ENCODE results near the gene HDAC7. TPM values are rescaled to one million over a fixed set of nuclear protein-coding genes. Genes with fewer than 3 reads are reported as not detected.

The HDAC7 gene
- total RNA-seq, 1 donor from 2014 or later = 120 TPM

DNA sequence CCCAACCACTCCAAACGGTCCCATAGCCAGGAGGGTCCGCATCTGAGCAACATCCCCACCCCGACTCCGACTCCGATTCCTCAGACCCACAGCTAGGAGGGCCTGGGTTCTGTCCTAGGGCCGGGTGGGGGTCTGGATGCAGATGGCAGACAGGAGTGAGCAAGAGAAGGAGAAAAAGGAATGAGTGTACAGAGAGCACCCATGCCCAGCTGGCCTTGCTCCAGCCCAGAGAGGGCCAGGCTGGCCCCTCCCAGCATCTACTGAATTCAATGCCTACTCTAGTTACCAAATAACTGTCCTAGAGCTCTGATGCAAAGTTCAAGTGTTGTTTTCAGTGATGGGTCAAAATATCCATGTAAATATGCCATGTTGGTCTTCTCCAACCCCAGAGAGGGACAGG is 44.3 kb upstream of the HDAC7 start:
- H3K4me3 Mint-ChIP-seq (ENCODE audit: unreplicated experiment) = no peak overlapping the region
- H3K4me1 Mint-ChIP-seq (ENCODE audit: unreplicated experiment) = peaks cover 5% of the 10 kb centered on the region
- no peaks in the 10 kb centered on the region for H3K36me3 Mint-ChIP-seq (ENCODE audit: unreplicated experiment)
- no peak for DNase-seq (ENCODE audit: extremely low spot score, unreplicated experiment)
- H3K27ac Mint-ChIP-seq (ENCODE audit: unreplicated experiment) = no peak overlapping the region
- no peaks in the 10 kb centered on the region for H3K9me3 Mint-ChIP-seq (ENCODE audit: unreplicated experiment)
- H3K27me3 Mint-ChIP-seq (ENCODE audit: unreplicated experiment) = no peaks in the 10 kb centered on the region
- TF ChIP-seq, protein P1, sequence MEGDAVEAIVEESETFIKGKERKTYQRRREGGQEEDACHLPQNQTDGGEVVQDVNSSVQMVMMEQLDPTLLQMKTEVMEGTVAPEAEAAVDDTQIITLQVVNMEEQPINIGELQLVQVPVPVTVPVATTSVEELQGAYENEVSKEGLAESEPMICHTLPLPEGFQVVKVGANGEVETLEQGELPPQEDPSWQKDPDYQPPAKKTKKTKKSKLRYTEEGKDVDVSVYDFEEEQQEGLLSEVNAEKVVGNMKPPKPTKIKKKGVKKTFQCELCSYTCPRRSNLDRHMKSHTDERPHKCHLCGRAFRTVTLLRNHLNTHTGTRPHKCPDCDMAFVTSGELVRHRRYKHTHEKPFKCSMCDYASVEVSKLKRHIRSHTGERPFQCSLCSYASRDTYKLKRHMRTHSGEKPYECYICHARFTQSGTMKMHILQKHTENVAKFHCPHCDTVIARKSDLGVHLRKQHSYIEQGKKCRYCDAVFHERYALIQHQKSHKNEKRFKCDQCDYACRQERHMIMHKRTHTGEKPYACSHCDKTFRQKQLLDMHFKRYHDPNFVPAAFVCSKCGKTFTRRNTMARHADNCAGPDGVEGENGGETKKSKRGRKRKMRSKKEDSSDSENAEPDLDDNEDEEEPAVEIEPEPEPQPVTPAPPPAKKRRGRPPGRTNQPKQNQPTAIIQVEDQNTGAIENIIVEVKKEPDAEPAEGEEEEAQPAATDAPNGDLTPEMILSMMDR (IDR thresholded peaks at IDR 0.05) = no peak

DNA sequence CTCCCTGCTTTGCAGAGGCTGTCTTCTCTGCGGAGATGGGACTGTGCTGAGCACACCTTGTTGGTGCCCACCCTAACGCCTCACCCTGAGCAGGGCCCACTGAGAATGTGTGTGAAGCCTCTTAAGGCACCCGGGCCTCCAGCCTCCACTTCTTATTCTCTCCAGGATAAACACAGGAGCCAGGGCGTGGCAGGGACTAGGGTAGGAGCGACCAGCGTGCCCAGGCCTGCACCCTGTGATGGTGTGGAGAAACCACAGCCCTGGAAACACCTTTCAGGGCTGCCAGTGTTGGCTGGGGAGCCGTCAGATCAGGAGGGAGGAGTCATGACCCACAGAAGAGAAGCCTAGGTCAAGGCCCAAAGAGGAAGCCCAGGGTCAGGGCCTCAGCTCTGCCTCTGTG is 43.8 kb upstream of the HDAC7 start:
- no peak overlapping the region for H3K4me3 Mint-ChIP-seq (ENCODE audit: unreplicated experiment)
- no peak for DNase-seq (ENCODE audit: extremely low spot score, unreplicated experiment)
- no peaks in the 10 kb centered on the region for H3K36me3 Mint-ChIP-seq (ENCODE audit: unreplicated experiment)
- H3K27ac Mint-ChIP-seq (ENCODE audit: unreplicated experiment) = no peak overlapping the region
- no peaks in the 10 kb centered on the region for H3K9me3 Mint-ChIP-seq (ENCODE audit: unreplicated experiment)
- TF ChIP-seq, protein P1 (IDR thresholded peaks at IDR 0.05) = no peak
- H3K27me3 Mint-ChIP-seq (ENCODE audit: unreplicated experiment) = no peaks in the 10 kb centered on the region
- H3K4me1 Mint-ChIP-seq (ENCODE audit: unreplicated experiment) = peaks cover 5% of the 10 kb centered on the region

DNA sequence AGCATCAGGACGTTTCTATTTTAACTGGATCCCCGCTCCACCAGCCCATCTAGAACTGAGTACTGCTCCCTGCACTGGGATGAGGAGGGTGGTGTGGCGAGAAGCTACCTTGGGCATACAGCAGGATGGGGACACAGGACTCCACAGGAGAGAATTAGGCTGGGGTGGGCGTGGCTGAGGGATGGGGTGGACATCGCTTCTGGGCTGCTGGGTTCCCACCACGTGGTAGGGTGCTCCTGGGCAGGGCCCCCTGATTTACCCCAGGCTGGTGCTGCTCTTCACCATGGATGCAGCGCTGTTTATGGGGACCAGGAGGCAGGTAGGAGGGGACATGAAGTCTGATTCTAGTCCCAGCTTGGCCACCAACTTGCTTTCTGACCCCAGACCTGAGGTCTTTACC is 43.2 kb upstream of the HDAC7 start:
- TF ChIP-seq, protein P1 (IDR thresholded peaks at IDR 0.05) = no peak
- H3K27me3 Mint-ChIP-seq (ENCODE audit: unreplicated experiment) = no peaks in the 10 kb centered on the region
- no peak overlapping the region for H3K27ac Mint-ChIP-seq (ENCODE audit: unreplicated experiment)
- no peak for DNase-seq (ENCODE audit: extremely low spot score, unreplicated experiment)
- H3K9me3 Mint-ChIP-seq (ENCODE audit: unreplicated experiment) = no peaks in the 10 kb centered on the region
- no peak overlapping the region for H3K4me3 Mint-ChIP-seq (ENCODE audit: unreplicated experiment)
- no peaks in the 10 kb centered on the region for H3K36me3 Mint-ChIP-seq (ENCODE audit: unreplicated experiment)
- H3K4me1 Mint-ChIP-seq (ENCODE audit: unreplicated experiment) = peaks cover 3% of the 10 kb centered on the region

DNA sequence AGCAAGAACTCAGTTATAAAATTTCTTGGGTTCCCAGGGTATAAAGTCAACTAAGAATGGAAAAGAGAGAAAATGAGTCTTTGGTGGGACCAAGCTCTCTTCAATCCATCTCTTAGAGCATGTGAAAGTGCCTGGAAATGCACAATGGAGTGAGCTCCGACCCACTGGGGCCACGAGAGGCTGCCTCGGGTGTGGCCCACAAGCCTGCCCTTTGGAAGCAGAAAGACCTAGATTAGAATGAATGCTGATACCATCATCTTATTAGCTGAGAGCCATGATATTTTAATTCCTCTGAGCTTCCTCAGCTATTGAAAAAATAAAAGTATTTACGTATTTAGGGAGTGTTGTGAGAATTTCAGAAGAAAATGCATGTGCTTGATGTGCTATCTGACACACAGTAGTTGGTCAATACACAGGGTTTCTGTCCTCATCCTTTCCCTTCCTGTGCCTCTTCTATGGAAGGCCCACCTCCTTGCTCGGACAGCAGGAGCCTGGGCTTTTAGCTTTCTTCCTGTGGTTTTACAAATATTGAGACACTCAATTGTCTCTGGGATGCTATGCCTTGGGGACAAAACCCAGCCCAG is 42.6 kb upstream of the HDAC7 start:
- H3K36me3 Mint-ChIP-seq (ENCODE audit: unreplicated experiment) = no peaks in the 10 kb centered on the region
- H3K4me1 Mint-ChIP-seq (ENCODE audit: unreplicated experiment) = no peaks in the 10 kb centered on the region
- DNase-seq (ENCODE audit: extremely low spot score, unreplicated experiment) = no peak
- H3K27me3 Mint-ChIP-seq (ENCODE audit: unreplicated experiment) = no peaks in the 10 kb centered on the region
- TF ChIP-seq, protein P1 (IDR thresholded peaks at IDR 0.05) = no peak
- no peak overlapping the region for H3K27ac Mint-ChIP-seq (ENCODE audit: unreplicated experiment)
- no peaks in the 10 kb centered on the region for H3K9me3 Mint-ChIP-seq (ENCODE audit: unreplicated experiment)
- no peak overlapping the region for H3K4me3 Mint-ChIP-seq (ENCODE audit: unreplicated experiment)

DNA sequence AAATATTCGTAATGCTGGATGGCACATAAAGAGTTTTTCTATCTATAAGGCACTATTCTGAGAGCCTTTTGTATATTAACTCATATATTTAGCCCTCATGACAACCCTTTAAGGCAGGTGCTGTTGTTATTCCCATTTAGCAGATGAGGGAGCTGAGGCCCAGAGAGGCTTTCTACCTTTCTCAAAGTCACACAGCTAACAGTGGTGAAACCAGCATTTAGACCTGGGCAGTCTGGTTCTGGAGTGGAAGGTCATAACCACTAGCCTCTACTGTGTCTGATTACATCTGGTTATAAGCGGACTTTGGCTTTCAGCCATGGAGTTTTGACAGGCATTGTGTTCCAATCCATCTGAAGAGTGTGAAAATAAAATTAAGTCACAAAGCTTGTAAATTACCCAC is 41.2 kb upstream of the HDAC7 start:
- DNase-seq (ENCODE audit: extremely low spot score, unreplicated experiment) = no peak
- TF ChIP-seq, protein P1 (IDR thresholded peaks at IDR 0.05) = no peak
- Mint-ChIP-seq H3K9me3 (ENCODE audit: unreplicated experiment) (no peaks in the 10 kb centered on the region), H3K27ac (ENCODE audit: unreplicated experiment) (no peak overlapping the region), H3K36me3 (ENCODE audit: unreplicated experiment) (no peaks in the 10 kb centered on the region), H3K4me3 (ENCODE audit: unreplicated experiment) (no peak overlapping the region), H3K4me1 (ENCODE audit: unreplicated experiment) (no peaks in the 10 kb centered on the region), H3K27me3 (ENCODE audit: unreplicated experiment) (no peaks in the 10 kb centered on the region)
